Fibroblast of upper back skin (primary cell): Measurements from ENCODE around the gene NDUFB8.

Experiments
- DNase-seq: peaks from one replicate; pipeline ENCODE4 v3.0.0-alpha.2; 2013

Gene NDUFB8

DNA sequence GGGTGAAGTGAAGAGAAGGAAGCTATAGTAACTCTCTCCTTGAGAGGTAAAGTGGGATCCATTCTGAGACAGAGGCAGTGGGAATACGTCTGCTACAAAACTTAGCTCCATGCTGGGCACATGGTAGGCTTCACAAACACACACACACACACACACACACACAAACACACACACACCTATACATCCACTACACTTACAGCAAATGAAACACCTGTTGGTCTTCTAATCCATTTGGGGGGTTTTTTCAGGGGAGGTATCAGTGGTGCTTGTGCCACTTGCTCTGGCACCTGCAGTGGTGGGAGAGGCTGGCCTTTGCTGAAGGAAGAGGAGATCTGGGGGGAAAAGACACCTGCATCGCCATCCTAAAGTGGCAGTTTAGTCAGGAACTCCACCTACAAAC, 24.5 kb downstream of the NDUFB8 start:
- DNase-seq = no peak

DNA sequence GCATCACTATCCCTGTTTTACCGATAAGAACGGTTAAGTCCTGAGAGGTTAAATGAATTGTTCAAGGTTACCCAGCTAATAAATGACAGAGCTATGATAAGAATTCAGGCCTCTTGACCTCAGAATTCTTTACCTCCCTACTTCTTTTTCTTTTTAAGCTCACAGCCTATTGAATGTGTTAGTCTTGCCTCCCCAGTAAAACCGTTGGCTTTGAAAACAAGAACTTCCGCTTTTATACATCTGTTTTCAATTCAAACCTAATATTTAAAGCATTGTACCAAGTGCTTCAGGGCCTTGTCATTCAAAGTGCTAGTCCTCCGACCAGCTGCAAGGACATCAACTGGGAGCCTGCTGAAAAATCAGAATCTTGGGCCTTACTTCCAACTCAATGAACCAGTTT, 25.6 kb downstream of the NDUFB8 start:
- peak; percentile 87 for DNase-seq

DNA sequence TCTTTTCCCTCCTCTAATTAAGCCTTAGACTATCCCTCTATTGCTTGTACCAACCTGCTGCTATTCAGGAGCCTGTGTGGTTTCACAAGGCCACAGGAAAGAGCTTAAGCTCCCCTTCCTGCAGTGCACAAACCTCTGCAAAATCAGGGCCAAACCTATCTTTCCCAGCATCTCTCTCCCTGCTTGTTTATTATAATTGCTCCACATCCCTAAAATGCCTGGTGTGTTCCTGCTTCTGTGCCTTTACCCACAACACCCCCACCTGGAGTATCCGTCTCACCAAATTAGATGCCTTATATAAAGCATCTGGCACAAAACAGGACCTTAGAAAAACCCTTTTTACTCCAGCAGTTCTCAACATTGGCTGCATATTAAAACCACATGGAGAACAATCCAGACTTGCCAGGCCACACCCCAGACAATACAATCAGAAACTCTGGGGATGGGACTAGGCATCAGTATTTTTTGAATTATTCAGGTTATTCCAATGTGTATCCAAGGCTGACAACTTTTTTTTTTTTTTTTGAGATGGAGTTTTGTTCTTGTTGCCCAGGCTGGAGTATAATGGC, 26.7 kb downstream of the NDUFB8 start:
- peak; percentile 53 for DNase-seq

DNA sequence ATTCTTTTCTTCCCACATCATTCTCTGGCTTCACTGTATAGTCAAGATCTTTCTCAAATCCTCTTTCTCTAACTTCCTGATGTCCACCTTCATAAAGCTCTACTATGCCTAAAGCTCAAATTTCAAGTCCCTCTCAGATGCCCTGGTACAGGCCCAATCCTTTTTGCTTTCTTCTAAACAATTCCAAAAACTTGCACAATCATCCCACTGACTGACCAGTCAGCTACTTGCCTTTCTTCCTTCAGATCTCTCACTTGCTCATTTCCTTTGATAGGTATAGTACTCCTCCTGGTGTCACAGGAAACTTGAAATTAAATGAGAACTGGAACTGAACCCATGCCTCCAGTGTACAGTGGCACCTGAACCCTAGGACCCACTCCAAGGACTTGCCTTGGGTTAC, 28.2 kb downstream of the NDUFB8 start:
- DNase-seq = no peak

DNA sequence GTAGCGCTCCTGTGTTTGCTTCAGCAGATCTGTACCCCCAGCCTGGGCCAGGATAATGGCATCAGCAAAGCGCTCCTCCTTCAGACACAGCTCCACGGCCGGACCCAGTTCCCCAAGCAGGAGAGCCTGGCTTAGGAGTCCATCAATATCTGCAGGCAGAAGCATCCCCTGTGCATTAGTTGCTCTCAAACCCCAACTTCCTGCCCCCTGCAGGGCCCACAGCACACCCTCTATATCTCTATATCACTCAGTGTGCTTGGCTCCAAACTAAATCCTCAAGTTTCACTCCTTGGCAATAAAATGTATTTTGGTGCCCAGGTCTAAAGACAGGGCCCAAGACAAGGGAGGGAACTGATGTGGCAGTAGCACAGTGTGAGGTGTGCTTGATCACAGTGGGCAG, 31.6 kb downstream of the NDUFB8 start:
- DNase-seq = no peak

DNA sequence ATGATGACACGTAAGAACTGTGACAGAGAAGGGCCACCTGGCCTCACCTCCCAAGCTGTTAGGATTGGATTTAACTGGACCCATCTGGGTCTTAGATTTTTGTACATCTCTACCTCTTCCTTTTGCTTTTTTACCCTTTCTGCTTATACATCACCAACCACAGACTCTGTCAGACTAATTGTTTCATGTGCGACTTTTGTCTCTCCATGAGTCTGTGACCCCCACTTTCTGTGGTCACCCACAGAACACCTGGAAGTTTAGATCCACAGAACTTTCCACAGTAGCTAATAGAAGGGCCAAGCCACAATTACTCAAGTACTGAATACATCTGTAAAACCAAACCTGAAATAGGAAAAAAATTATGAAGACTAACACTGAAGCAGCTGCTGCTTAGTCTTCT, 33.1 kb downstream of the NDUFB8 start:
- no peak for DNase-seq

DNA sequence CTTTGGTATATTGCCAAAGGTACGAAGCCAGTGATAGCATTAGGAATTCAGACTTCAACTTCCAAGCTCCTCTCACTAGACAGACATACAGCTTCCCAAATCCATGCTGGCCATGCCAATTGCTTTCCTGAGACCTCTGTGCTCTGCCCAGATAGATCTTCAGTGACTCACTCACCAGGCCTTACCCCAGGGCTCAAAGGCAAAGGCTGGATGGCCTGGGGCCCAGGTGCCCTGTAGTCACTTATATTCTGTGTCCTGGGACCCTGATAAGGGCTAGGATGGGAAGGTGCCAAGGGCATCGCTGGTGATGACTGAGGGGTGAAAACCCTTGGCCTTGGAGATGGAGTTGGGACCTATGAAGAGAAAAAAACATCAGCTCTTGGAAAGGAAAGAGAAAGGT, 39.1 kb downstream of the NDUFB8 start:
- DNase-seq = no peak

DNA sequence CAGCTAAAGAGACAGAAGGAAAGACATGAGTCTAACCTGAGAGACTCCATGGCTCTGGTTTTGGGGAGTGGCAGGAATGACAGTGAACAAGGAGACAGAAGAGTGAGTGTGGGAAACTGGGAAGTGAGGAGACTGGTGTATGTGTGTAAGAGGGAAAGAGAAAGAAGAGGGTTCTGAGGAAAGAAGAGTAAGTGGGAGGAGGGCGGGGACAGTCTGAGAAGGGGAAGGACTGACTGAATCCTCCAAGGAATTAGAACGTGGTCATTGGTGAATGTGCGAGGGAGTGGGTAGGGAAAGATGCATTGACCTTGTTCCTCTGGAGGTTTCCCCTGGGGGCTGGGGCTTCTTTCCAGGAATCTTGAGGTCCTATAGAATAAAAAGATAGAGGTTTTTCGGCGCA, 40.3 kb downstream of the NDUFB8 start:
- DNase-seq = no peak

DNA sequence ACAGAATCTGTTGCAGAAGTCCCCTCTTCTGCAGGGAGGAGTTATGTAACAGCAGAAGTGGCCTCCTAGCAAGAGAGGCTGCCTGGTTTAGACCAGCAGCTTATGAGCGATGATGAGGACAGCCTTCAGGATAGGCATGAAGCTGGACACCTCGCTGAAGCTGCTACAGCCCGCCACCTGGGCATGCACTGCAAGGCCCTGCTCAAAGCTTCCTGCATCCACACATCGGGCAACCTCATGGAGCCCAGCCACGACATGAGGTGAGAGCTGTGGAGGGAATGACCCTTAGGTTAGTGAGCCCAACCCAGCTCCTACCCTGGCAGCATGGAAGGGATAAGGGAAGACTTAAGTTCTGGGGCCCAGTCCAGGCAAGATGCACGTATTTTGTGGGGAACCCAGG, 42.1 kb downstream of the NDUFB8 start:
- no peak for DNase-seq

DNA sequence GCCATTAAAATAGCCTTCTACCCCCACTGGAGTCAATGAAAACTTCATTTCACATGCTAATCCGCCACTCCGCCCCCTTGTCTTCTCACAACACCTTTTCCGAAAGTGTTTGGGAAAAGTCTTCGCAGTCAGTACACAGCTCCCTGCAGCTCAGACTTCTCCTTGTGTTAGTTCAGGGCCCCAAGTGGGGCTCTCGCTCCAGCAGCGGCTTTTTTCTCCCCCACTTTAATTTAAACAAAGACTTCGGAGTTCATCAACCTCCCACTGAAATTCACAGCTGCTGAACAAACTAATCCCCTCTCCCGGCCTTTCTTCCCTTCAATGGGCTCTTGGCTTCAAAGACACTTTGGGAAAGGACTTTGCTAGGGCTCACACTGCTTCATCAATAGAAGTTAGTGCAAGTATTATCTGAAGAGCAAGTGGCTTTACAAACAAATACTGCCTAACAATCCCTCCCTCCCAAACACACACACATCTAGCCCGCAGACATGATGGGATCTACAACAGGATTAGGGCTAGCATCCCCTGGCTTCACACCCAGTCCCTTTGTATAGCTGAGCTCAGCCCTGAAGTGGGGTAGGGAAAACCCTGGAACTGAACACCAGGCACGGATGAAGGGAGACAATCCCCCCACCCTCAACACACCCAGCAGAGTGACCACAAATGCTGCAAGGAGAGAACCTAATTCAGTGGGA, 43.7 kb downstream of the NDUFB8 start:
- DNase-seq = no peak

DNA sequence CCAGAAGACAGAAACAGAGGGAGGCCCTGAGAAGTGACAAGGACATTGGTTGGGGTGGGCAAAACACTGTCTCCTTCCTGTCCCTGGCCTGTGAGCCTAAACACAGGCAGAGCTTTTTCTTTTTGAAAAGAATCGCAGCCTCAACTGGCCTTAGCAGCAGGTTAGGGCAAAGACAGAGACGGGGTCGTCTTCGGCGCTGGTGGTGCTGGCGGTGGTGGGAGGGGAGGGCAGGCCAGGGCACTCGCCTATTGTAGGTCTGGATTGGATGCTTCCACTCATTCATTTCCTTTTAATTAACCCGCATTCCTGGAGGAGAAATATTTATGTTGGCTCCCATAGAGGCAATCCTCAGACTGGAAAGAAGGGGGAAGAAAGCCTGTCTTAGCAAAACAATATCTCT, 44.3 kb downstream of the NDUFB8 start:
- DNase-seq = no peak

DNA sequence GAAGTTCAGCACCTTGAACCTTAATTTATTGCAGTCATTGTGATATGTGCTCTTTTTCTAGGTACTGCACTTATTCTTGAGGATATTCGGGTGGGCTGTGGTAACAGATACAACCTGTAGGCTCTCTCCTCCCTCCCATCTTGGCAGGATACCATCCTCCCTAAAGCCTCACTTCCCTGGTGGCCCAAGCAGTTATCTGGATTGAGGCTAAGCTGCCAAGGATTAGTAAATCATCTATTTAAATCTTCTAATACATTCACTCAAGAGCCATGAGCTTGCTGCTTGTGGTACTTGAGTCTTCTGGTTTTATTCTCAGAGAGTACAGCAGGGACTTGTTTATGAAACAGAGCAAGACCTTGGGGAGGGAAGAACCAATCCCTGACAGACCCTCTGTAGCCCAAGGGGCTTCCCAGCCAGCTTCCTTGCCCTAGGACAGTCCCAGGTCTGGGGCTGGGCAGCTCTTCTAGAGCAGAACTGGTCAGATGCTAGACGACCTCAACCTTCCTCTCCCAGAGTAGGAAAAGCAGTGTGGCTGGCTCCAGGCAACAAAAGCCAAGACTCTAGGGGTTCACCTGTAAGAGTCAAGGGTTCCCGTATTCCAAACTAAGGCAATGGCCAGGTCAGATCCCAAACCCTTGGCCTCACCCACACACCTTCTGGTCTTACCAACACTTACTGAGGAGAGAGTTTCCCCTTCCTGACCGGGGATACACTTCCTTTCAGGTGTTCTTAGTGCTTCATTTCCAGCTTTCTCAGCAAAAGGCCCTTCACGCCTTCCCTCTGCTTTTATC, 45.6 kb downstream of the NDUFB8 start:
- no peak for DNase-seq

DNA sequence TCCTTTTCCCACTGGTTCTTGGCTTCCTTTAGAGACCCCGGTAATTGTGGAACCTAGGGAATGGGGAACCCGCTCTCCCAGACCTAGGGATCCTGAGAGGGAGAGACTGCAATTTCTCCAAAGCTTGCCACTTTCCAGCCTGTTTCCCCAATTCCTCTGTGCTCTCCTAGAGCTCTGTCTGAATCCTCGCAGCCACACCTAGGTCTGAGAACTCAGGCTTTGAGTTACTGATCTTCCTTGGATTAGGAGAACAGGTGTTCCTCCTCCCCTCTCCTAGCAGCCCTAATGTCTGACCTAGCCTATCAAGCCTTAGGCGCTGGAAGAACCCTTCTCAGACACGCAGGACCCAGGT, 46.9 kb downstream of the NDUFB8 start:
- no peak for DNase-seq

DNA sequence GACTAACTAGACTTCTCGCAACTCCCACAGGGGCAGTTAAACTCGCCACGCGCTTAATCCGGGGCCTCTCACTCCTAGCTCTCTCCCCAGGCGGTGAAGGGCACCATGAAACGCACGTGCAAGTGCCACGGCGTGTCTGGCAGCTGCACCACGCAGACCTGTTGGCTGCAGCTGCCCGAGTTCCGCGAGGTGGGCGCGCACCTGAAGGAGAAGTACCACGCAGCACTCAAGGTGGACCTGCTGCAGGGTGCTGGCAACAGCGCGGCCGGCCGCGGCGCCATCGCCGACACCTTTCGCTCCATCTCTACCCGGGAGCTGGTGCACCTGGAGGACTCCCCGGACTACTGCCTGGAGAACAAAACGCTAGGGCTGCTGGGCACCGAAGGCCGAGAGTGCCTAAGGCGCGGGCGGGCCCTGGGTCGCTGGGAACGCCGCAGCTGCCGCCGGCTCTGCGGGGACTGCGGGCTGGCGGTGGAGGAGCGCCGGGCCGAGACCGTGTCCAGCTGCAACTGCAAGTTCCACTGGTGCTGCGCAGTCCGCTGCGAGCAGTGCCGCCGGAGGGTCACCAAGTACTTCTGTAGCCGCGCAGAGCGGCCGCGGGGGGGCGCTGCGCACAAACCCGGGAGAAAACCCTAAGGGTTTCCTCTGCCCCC, 47.4 kb downstream of the NDUFB8 start:
- peak; percentile 52 for DNase-seq

DNA sequence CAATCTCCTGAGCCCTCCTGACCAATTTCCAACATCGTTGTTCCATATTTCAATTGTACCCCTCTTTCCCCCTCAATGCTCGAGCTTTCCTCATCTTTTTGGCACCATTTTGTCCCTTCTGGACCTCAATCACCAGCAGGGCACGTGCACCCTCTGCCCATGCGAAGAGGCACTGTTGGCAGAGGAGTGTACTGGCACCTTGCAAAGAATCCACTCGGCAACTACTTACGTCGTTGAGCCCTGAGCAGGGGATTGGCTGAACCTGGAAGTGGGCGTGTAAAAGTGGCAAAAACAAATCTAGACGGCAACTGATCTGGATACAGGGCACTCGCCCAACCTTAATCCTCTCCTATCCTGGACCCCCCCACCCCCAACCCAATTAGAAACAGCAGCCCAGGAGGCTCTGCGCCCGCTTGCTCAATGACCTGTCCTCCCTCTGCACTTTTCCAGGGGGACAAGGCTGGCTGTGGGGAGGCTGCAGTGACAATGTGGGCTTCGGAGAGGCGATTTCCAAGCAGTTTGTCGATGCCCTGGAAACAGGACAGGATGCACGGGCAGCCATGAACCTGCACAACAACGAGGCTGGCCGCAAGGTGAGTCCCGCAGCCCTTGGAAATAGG, 48.1 kb downstream of the NDUFB8 start:
- peak; percentile 77 for DNase-seq

DNA sequence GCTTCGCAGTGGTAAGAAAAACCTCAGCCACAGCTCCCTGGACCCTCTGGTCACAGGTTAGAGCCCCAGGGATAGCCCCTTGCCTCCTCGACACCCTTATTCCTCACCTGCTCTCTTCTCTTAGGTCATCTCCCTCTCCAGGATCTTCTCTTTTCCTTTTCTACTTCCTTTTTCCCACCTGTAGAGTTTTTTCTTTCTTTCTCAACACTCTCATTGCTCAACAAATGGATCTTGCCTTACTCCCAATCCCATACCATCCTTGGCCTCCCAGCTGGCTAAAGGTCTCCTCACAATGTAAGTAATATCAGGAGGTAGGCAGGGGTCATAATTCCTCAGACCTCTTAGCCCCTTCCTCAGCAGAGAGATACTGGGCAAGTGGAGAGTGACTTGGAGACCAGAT, 49.7 kb downstream of the NDUFB8 start:
- DNase-seq = no peak

DNA sequence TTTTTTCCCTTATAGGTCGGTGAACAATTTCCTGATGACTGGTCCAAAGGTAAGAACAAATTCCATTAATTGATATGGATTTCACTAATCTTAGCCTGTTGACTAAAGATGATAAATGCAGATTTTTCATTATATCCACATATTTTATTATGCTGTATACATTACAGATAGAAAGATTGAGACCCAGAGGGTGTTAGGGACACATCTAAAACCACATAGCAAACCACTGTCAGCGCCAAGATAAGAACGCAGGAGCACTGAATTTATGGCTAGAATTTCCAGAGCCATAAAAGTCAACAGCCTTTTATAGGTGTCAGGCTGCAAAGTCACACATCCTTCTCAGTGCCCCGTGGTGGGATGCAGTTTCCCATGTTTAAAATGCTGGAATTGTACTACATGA, 50.6 kb downstream of the NDUFB8 start:
- no peak for DNase-seq

DNA sequence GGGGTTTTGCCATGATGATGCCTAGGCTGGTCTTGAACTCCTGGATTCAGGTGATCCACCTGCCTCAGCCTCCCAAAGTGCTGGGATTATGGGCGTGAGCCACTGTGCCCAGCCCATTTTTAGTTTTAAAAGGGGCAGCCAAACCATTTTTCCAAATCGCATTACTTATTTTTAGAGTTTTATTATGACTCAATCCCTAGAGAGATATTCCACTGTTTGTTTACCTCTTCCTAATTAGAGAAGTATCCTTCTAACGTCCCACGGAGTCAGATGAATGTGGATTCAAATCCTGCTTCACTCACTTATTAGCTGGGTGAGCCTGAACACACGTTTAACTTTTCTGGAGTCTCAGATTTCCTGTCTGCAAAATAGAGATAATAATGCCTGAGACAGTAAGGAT, 51.7 kb downstream of the NDUFB8 start:
- DNase-seq = no peak
